SK-N-SH treated with all-trans-retinoic acid at 6 μM for 48 hours (cell line): ENCODE measurements around the gene HOXD8.

Experiments used
- BACH2 ChIP-seq: fragments of 250-450 bp; sonication (Bioruptor Pico); IDR thresholded peaks from 2 replicates; pipeline ENCODE4 v1.9.0; 2021; ENCODE audit warnings: mild to moderate bottlenecking, borderline replicate concordance
- ESRRG ChIP-seq: fragments of 250-450 bp; sonication (Bioruptor Pico); IDR thresholded peaks from 2 replicates; pipeline ENCODE4 v1.6.1; 2021; ENCODE audit warnings: mild to moderate bottlenecking
- GLIS3 ChIP-seq: fragments of 250-450 bp; sonication (Bioruptor Pico); IDR thresholded peaks from 2 replicates; pipeline ENCODE4 v1.5.0; 2020; ENCODE audit warnings: mild to moderate bottlenecking, moderate library complexity
- RARB ChIP-seq: fragments of 250-450 bp; sonication (Bioruptor Pico); IDR thresholded peaks from 2 replicates; pipeline ENCODE4 v1.8.0; 2021; ENCODE audit warnings: mild to moderate bottlenecking, moderate library complexity
- TCF4 ChIP-seq: fragments of 250-450 bp; sonication (Bioruptor Pico); IDR thresholded peaks from 2 replicates; pipeline ENCODE4 v1.8.0; 2021; ENCODE audit warnings: mild to moderate bottlenecking, moderate library complexity, borderline replicate concordance
- TOX ChIP-seq: fragments of 250-450 bp; sonication (Bioruptor Pico); IDR thresholded peaks from 2 replicates; pipeline ENCODE4 v1.8.0; 2021; ENCODE audit warnings: mild to moderate bottlenecking, moderate library complexity, borderline replicate concordance
- ZC3H10 ChIP-seq: fragments of 250-450 bp; sonication (Bioruptor Pico); IDR thresholded peaks from 2 replicates; pipeline ENCODE4 v1.5.1; 2021; ENCODE audit warnings: mild to moderate bottlenecking, moderate library complexity
- ZNF565 ChIP-seq: fragments of 450-650 bp; formaldehyde crosslinking; conservative IDR thresholded peaks from 2 replicates; pipeline ENCODE4 v1.5.0; 2020; ENCODE audit warnings: low read depth, mild to moderate bottlenecking, moderate library complexity
- ZNF70 ChIP-seq: fragments of 450-650 bp; formaldehyde crosslinking; IDR thresholded peaks from 2 replicates; pipeline ENCODE4 v1.5.0; 2020; ENCODE audit warnings: mild to moderate bottlenecking, moderate library complexity
- ZNF8 ChIP-seq: fragments of 450-650 bp; formaldehyde crosslinking; IDR thresholded peaks from 2 replicates; pipeline ENCODE4 v1.5.0; 2020; ENCODE audit warnings: mild to moderate bottlenecking, moderate library complexity
- TF ChIP-seq, protein P1 (sequence below): fragments of 250-450 bp; sonication (Bioruptor Pico); IDR thresholded peaks from 2 replicates; pipeline ENCODE4 v1.5.1; 2021; ENCODE audit warnings: mild to moderate bottlenecking, moderate library complexity
- TF ChIP-seq, protein P2 (sequence below): fragments of 250-450 bp; sonication (Bioruptor Pico); IDR thresholded peaks from 2 replicates; pipeline ENCODE4 v1.8.0; 2020; ENCODE audit warnings: mild to moderate bottlenecking, moderate library complexity, borderline replicate concordance
- TF ChIP-seq, protein P3 (sequence below): fragments of 250-450 bp; sonication (Bioruptor Pico); IDR thresholded peaks from 2 replicates; pipeline ENCODE4 v1.8.0; 2021; ENCODE audit warnings: low read depth, mild to moderate bottlenecking, moderate library complexity, borderline replicate concordance

DNA sequence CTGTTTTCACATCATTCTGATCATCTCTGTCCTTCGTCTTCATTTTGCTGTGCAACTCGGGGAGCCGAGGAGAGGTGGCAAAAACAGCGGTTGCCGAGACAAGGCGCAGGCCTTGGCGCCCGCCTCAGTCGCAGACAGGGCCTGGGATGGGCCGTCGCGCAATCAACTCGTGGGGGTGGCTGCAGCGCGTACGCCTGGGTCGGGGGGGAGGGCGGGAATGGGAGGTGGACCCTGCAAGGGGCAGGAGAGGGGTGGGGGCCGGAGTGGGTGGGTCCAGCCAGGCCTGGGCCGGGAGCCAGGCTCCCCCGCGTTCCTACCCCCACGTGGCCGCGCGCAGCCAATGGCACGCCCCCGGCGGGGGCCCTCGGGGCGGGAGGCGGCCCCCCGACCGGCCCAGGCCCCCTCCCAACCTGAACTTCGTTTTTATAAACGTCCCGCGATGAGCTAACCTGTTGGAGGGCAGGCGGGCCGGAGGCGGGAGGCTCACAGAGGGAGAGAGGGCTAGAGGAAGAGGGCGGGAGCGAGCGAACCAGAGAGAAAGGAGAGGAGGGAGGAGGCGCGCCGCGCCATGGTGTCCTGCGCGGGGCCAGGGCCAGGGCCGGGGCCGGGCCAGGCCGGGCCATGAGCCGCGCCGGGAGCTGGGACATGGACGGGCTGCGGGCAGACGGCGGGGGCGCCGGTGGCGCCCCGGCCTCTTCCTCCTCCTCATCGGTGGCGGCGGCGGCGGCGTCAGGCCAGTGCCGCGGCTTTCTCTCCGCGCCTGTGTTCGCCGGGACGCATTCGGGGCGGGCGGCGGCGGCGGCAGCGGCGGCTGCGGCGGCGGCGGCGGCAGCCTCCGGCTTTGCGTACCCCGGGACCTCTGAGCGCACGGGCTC lies 37.0 kb upstream of the HOXD8 start, which contains the start of gene HOXD13:
- TF ChIP-seq, protein P1, sequence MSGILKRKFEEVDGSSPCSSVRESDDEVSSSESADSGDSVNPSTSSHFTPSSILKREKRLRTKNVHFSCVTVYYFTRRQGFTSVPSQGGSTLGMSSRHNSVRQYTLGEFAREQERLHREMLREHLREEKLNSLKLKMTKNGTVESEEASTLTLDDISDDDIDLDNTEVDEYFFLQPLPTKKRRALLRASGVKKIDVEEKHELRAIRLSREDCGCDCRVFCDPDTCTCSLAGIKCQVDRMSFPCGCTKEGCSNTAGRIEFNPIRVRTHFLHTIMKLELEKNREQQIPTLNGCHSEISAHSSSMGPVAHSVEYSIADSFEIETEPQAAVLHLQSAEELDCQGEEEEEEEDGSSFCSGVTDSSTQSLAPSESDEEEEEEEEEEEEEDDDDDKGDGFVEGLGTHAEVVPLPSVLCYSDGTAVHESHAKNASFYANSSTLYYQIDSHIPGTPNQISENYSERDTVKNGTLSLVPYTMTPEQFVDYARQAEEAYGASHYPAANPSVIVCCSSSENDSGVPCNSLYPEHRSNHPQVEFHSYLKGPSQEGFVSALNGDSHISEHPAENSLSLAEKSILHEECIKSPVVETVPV (CRISPR knock-in tag), result no peak
- TF ChIP-seq, protein P2, sequence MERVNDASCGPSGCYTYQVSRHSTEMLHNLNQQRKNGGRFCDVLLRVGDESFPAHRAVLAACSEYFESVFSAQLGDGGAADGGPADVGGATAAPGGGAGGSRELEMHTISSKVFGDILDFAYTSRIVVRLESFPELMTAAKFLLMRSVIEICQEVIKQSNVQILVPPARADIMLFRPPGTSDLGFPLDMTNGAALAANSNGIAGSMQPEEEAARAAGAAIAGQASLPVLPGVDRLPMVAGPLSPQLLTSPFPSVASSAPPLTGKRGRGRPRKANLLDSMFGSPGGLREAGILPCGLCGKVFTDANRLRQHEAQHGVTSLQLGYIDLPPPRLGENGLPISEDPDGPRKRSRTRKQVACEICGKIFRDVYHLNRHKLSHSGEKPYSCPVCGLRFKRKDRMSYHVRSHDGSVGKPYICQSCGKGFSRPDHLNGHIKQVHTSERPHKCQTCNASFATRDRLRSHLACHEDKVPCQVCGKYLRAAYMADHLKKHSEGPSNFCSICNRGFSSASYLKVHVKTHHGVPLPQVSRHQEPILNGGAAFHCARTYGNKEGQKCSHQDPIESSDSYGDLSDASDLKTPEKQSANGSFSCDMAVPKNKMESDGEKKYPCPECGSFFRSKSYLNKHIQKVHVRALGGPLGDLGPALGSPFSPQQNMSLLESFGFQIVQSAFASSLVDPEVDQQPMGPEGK (CRISPR knock-in tag), result no peak
- TF ChIP-seq ZNF8 (CRISPR knock-in tag) (no peak), ESRRG (CRISPR knock-in tag) (no peak), RARB (no peak), ZNF70 (CRISPR knock-in tag) (no peak), ZNF565 (CRISPR knock-in tag) (no peak), GLIS3 (CRISPR knock-in tag) (no peak), ZC3H10 (CRISPR knock-in tag) (no peak), BACH2 (no peak), TOX (CRISPR knock-in tag) (no peak), TCF4 (CRISPR knock-in tag) (no peak)
- TF ChIP-seq, protein P3, sequence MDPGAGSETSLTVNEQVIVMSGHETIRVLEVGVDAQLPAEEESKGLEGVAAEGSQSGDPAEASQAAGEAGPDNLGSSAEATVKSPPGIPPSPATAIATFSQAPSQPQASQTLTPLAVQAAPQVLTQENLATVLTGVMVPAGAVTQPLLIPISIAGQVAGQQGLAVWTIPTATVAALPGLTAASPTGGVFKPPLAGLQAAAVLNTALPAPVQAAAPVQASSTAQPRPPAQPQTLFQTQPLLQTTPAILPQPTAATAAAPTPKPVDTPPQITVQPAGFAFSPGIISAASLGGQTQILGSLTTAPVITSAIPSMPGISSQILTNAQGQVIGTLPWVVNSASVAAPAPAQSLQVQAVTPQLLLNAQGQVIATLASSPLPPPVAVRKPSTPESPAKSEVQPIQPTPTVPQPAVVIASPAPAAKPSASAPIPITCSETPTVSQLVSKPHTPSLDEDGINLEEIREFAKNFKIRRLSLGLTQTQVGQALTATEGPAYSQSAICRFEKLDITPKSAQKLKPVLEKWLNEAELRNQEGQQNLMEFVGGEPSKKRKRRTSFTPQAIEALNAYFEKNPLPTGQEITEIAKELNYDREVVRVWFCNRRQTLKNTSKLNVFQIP (CRISPR knock-in tag), result no peak
